B cell (primary cell): Measurements from ENCODE around the gene RFTN2.

Experiments used
- CTCF ChIP-seq: fragments of 200-600 bp; IDR thresholded peaks from one replicate; pipeline ENCODE4 v1.8.0; 2022; ENCODE audit warnings: antibody characterized with exemption, mild to moderate bottlenecking
- EZH2 ChIP-seq: IDR thresholded peaks from 2 replicates; pipeline ENCODE4 v1.6.1; 2012; ENCODE audit warnings: borderline replicate concordance, low read depth, mild to moderate bottlenecking, moderate library complexity, low read length; ENCODE audit not compliant: insufficient read depth, poor library complexity, severe bottlenecking

GRCh38 chr2:197555467-197555866 lies 119.9 kb downstream of the RFTN2 start:
- TF ChIP-seq CTCF = no peak
- TF ChIP-seq EZH2 = no peak
